K562 (cell line): ENCODE data around the gene ARHGAP26. TPM values are rescaled to one million over a fixed set of nuclear protein-coding genes. Genes with fewer than 3 reads are reported as not detected.

Experiments used
- C11orf30 ChIP-seq: fragments of 450-650 bp; IDR thresholded peaks from 2 replicates; pipeline ENCODE4 v1.6.1; 2016; ENCODE audit warnings: low read depth, mild to moderate bottlenecking
- CHCHD3 ChIP-seq: fragments of 250-450 bp; sonication (Bioruptor Pico); IDR thresholded peaks from 2 replicates; pipeline ENCODE4 v2.1.2; 2022; ENCODE audit warnings: mild to moderate bottlenecking
- CHD2 ChIP-seq: IDR thresholded peaks from 2 replicates; pipeline ENCODE4 v1.6.1; 2011; ENCODE audit warnings: low read depth, low read length
- E2F6 ChIP-seq, 2 experiments: IDR thresholded peaks; 2 replicates each; pipeline ENCODE4 v1.6.1; 2011; ENCODE audit warnings: borderline replicate concordance in 1 of 2, control low read depth in 1 of 2, low read depth in 1 of 2, low read length in 1 of 2, mild to moderate bottlenecking in 1 of 2, mixed read lengths in 1 of 2, moderate library complexity in 1 of 2; ENCODE audit not compliant: insufficient read depth in 1 of 2, insufficient read length in 1 of 2, poor library complexity in 1 of 2, severe bottlenecking in 1 of 2; ENCODE audit errors: extremely low read depth in 1 of 2
- ETV5 ChIP-seq: sonication (generic); formaldehyde crosslinking; IDR thresholded peaks from 2 replicates; pipeline ENCODE4 v1.4.0; 2020; ENCODE audit warnings: low read depth, mild to moderate bottlenecking, missing genetic modification reagents
- FOXA3 ChIP-seq, 2 experiments: fragments of 450-650 bp in 1 of 2; sonication (generic) in 1 of 2; formaldehyde crosslinking; IDR thresholded peaks in 1 of 2; conservative IDR thresholded peaks in 1 of 2; 2 replicates each; pipeline versions ENCODE4 v1.4.0 to v1.8.0; 2020 to 2022; ENCODE audit warnings: mild to moderate bottlenecking in 2 of 2, missing genetic modification reagents in 1 of 2
- MCM7 ChIP-seq, 2 experiments: fragments of 450-650 bp; IDR thresholded peaks; 2 replicates each; pipeline ENCODE4 v1.6.1; 2016 to 2018
- YY1 ChIP-seq, 3 experiments: IDR thresholded peaks; 2 replicates each; pipeline ENCODE4 v1.6.1; 2011; ENCODE audit warnings: low read length in 2 of 3, mild to moderate bottlenecking in 2 of 3, moderate library complexity in 2 of 3, borderline replicate concordance in 1 of 3, control low read depth in 1 of 3, low read depth in 1 of 3; ENCODE audit not compliant: insufficient read depth in 3 of 3, insufficient replicate concordance in 2 of 3, control insufficient read depth in 1 of 3, insufficient read length in 1 of 3; ENCODE audit errors: extremely low read depth in 1 of 3
- polyA plus RNA-seq, 8 experiments: library from polyadenylated mRNA; depleted of rRNA in 4 of 8; stranded (reverse) in 5 of 8; unstranded in 3 of 8; fragments of >200 nt; fragmentation: Nextera tagmentation in 2 of 8; fragmentation: Illumina TruSeq in 1 of 8; extraction: Ambion mirVana in 2 of 8; extraction: Trizol in 1 of 8; gene quantifications; 2 replicates each; pipeline versions ENCODE4 v1.2.1 to v1.2.3, GENCODE V29; 2011 to 2014; ENCODE audit warnings: inconsistent platforms in 1 of 8, missing spikeins in 1 of 8
- total RNA-seq, 7 experiments: library from RNA; depleted of rRNA in 6 of 7; stranded (reverse); fragments of >200 nt in 6 of 7; fragmentation: Illumina TruSeq in 2 of 7; extraction: Trizol in 2 of 7; gene quantifications; 2 replicates each; pipeline versions ENCODE4 v1.2.1 to v1.2.3, GENCODE V29; 2011 to 2021; ENCODE audit warnings: low replicate concordance in 1 of 7
- TF ChIP-seq, protein P1 (sequence below): fragments of 450-650 bp; IDR thresholded peaks from 2 replicates; pipeline ENCODE4 v1.6.1; 2016; ENCODE audit warnings: mild to moderate bottlenecking, moderate library complexity

ARHGAP26 gene
- total and polyA plus RNA-seq, 9 of the 15 experiments (the other 6 are each of a cell fraction or from before 2014, with no cell fraction given), result 0.13 to 1.1 (median 0.55) TPM

GRCh38 chr5:143209881-143210395, 439.8 kb downstream of the ARHGAP26 start (continued):
- TF ChIP-seq FOXA3 (CRISPR knock-in tag; conservative IDR thresholded peaks at IDR 0.05 in 1 of 2, IDR thresholded peaks at IDR 0.05 in 1 of 2) (peak in 1 of 2 experiments; percentile 65; a peak in 1 of 4 replicates), E2F6 (IDR thresholded peaks at IDR 0.05; ENCODE audit: borderline replicate concordance in 1 of 2, extremely low read depth in 1 of 2, insufficient read depth in 1 of 2, insufficient read length in 1 of 2, low read depth in 1 of 2, low read length in 1 of 2, poor library complexity in 1 of 2, severe bottlenecking in 1 of 2) (peak in 1 of 2 experiments; percentile 21), MCM7 (IDR thresholded peaks at IDR 0.05) (no peak), C11orf30 (peak; percentile 17; the same call in 1 of the 2 replicates), YY1 (IDR thresholded peaks at IDR 0.05; ENCODE audit: borderline replicate concordance in 1 of 3, control insufficient read depth in 1 of 3, extremely low read depth in 1 of 3, insufficient read depth in 3 of 3, insufficient read length in 1 of 3, insufficient replicate concordance in 2 of 3, low read depth in 1 of 3, low read length in 2 of 3) (no peak), CHD2 (0 out of 2 replicates have a peak, but pooled peaks have one; percentile 16), ETV5 (CRISPR knock-in tag) (no peak), CHCHD3 (CRISPR knock-in tag) (no peak)
- TF ChIP-seq, protein P1, sequence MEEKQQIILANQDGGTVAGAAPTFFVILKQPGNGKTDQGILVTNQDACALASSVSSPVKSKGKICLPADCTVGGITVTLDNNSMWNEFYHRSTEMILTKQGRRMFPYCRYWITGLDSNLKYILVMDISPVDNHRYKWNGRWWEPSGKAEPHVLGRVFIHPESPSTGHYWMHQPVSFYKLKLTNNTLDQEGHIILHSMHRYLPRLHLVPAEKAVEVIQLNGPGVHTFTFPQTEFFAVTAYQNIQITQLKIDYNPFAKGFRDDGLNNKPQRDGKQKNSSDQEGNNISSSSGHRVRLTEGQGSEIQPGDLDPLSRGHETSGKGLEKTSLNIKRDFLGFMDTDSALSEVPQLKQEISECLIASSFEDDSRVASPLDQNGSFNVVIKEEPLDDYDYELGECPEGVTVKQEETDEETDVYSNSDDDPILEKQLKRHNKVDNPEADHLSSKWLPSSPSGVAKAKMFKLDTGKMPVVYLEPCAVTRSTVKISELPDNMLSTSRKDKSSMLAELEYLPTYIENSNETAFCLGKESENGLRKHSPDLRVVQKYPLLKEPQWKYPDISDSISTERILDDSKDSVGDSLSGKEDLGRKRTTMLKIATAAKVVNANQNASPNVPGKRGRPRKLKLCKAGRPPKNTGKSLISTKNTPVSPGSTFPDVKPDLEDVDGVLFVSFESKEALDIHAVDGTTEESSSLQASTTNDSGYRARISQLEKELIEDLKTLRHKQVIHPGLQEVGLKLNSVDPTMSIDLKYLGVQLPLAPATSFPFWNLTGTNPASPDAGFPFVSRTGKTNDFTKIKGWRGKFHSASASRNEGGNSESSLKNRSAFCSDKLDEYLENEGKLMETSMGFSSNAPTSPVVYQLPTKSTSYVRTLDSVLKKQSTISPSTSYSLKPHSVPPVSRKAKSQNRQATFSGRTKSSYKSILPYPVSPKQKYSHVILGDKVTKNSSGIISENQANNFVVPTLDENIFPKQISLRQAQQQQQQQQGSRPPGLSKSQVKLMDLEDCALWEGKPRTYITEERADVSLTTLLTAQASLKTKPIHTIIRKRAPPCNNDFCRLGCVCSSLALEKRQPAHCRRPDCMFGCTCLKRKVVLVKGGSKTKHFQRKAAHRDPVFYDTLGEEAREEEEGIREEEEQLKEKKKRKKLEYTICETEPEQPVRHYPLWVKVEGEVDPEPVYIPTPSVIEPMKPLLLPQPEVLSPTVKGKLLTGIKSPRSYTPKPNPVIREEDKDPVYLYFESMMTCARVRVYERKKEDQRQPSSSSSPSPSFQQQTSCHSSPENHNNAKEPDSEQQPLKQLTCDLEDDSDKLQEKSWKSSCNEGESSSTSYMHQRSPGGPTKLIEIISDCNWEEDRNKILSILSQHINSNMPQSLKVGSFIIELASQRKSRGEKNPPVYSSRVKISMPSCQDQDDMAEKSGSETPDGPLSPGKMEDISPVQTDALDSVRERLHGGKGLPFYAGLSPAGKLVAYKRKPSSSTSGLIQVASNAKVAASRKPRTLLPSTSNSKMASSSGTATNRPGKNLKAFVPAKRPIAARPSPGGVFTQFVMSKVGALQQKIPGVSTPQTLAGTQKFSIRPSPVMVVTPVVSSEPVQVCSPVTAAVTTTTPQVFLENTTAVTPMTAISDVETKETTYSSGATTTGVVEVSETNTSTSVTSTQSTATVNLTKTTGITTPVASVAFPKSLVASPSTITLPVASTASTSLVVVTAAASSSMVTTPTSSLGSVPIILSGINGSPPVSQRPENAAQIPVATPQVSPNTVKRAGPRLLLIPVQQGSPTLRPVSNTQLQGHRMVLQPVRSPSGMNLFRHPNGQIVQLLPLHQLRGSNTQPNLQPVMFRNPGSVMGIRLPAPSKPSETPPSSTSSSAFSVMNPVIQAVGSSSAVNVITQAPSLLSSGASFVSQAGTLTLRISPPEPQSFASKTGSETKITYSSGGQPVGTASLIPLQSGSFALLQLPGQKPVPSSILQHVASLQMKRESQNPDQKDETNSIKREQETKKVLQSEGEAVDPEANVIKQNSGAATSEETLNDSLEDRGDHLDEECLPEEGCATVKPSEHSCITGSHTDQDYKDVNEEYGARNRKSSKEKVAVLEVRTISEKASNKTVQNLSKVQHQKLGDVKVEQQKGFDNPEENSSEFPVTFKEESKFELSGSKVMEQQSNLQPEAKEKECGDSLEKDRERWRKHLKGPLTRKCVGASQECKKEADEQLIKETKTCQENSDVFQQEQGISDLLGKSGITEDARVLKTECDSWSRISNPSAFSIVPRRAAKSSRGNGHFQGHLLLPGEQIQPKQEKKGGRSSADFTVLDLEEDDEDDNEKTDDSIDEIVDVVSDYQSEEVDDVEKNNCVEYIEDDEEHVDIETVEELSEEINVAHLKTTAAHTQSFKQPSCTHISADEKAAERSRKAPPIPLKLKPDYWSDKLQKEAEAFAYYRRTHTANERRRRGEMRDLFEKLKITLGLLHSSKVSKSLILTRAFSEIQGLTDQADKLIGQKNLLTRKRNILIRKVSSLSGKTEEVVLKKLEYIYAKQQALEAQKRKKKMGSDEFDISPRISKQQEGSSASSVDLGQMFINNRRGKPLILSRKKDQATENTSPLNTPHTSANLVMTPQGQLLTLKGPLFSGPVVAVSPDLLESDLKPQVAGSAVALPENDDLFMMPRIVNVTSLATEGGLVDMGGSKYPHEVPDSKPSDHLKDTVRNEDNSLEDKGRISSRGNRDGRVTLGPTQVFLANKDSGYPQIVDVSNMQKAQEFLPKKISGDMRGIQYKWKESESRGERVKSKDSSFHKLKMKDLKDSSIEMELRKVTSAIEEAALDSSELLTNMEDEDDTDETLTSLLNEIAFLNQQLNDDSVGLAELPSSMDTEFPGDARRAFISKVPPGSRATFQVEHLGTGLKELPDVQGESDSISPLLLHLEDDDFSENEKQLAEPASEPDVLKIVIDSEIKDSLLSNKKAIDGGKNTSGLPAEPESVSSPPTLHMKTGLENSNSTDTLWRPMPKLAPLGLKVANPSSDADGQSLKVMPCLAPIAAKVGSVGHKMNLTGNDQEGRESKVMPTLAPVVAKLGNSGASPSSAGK, result peak; percentile 49; the same call in 1 of the 2 replicates
